Measurements from ENCODE around the gene CADPS2.
A peak's percentile ranks its signal among the peaks of the same experiment; 100 is the strongest.

CADPS2 gene

GRCh38 chr7:122602800-122603199, 283.5 kb downstream of the CADPS2 start:
- no peak for TF ChIP-seq CTCF (conservative IDR thresholded peaks at IDR 0.05)
- H3K27ac ChIP-seq = no peak overlapping the region

GRCh38 chr7:122600630-122601029, 285.6 kb downstream of the CADPS2 start:
- H3K27ac ChIP-seq = no peak overlapping the region

GRCh38 chr7:122600042-122600441, 286.2 kb downstream of the CADPS2 start:
- no peak for TF ChIP-seq CTCF (conservative IDR thresholded peaks at IDR 0.05)
- no peak overlapping the region for H3K27ac ChIP-seq

More at GRCh38 chr7:122600630-122601029, 285.6 kb downstream of the CADPS2 start:
- no peak for TF ChIP-seq CTCF (conservative IDR thresholded peaks at IDR 0.05)

- no peak overlapping the region for H3K27ac ChIP-seq
- TF ChIP-seq CTCF (conservative IDR thresholded peaks at IDR 0.05) = no peak
Measured at GRCh38 chr7:122597277-122597676, 289.0 kb downstream of the CADPS2 start.

GRCh38 chr7:122595885-122596284, 290.4 kb downstream of the CADPS2 start:
- H3K27ac ChIP-seq = no peak overlapping the region
- TF ChIP-seq CTCF (conservative IDR thresholded peaks at IDR 0.05) = no peak

GRCh38 chr7:122588621-122589020, 297.6 kb downstream of the CADPS2 start:
- TF ChIP-seq CTCF (conservative IDR thresholded peaks at IDR 0.05) = no peak

GRCh38 chr7:122584676-122585251, 301.5 kb downstream of the CADPS2 start:
- no peak for TF ChIP-seq CTCF (conservative IDR thresholded peaks at IDR 0.05)
- H3K27ac ChIP-seq = peak overlapping the region; percentile 52

More at GRCh38 chr7:122588621-122589020, 297.6 kb downstream of the CADPS2 start:
- H3K27ac ChIP-seq = no peak overlapping the region
